Liver (tissue), 9 donors: ENCODE measurements around the gene CEP250. TPM values are rescaled to one million over a fixed set of nuclear protein-coding genes. Genes with fewer than 3 reads are reported as not detected.

ENCODE experiments used
- DNase-seq: peaks from one replicate; pipeline ENCODE4 v3.0.0-alpha.2; 2017; ENCODE audit warnings: low spot score
- H3K27ac ChIP-seq, 2 donors: one replicate each; pipeline ENCODE4 v1.7.0; 2013; ENCODE audit warnings: inconsistent platforms in 2 of 2, low read length in 2 of 2, control low read depth in 1 of 2, low read depth in 1 of 2, mild to moderate bottlenecking in 1 of 2
- H3K27me3 ChIP-seq, 4 donors: one replicate each; pipeline versions ENCODE4 v1.6.1 to v1.7.0; 2013; ENCODE audit warnings: low read length in 3 of 4, inconsistent platforms in 1 of 4, mild to moderate bottlenecking in 1 of 4, moderate library complexity in 1 of 4; ENCODE audit not compliant: control insufficient read depth in 4 of 4, insufficient read depth in 4 of 4
- H3K36me3 ChIP-seq, 4 donors: one replicate each; pipeline versions ENCODE4 v1.6.1 to v1.7.0; 2013; ENCODE audit warnings: low read length in 3 of 4, mild to moderate bottlenecking in 3 of 4, low read depth in 1 of 4, moderate library complexity in 1 of 4; ENCODE audit not compliant: control insufficient read depth in 4 of 4, insufficient read depth in 3 of 4
- H3K4me1 ChIP-seq, 4 donors: one replicate each; pipeline versions ENCODE4 v1.6.1 to v1.7.0; 2013; ENCODE audit warnings: low read length in 3 of 4, mild to moderate bottlenecking in 3 of 4, moderate library complexity in 1 of 4; ENCODE audit not compliant: control insufficient read depth in 4 of 4, insufficient read depth in 4 of 4
- H3K4me3 ChIP-seq, 3 donors: one replicate each; pipeline versions ENCODE4 v1.6.1 to v1.7.0; 2013; ENCODE audit warnings: low read length in 3 of 3, control low read depth in 1 of 3, low read depth in 1 of 3, mild to moderate bottlenecking in 1 of 3
- H3K9ac ChIP-seq, 2 donors: one replicate each; pipeline ENCODE4 v1.7.0; 2013; ENCODE audit warnings: low read length in 2 of 2, mild to moderate bottlenecking in 2 of 2, moderate library complexity in 2 of 2, control low read depth in 1 of 2, low read depth in 1 of 2
- H3K9me3 ChIP-seq, 4 donors: one replicate each; pipeline versions ENCODE4 v1.6.1 to v1.7.0; 2013; ENCODE audit warnings: low read length in 3 of 4; ENCODE audit not compliant: control insufficient read depth in 4 of 4
- ATF3 ChIP-seq: IDR thresholded peaks from 2 replicates; pipeline ENCODE4 v1.6.1; 2016; ENCODE audit warnings: antibody characterized with exemption
- CTCF ChIP-seq: fragments of 150-350 bp; IDR thresholded peaks from 2 replicates; pipeline ENCODE4 v1.5.1; 2017; ENCODE audit warnings: improper control_type of control experiment, low read depth, low read length; ENCODE audit not compliant: missing input control
- EGR1 ChIP-seq, 2 donors: IDR thresholded peaks; 2 replicates each; pipeline ENCODE4 v1.6.1; 2016 to 2018; ENCODE audit warnings: antibody characterized with exemption in 2 of 2, low read depth in 2 of 2
- FOXA1 ChIP-seq: IDR thresholded peaks from 2 replicates; pipeline ENCODE4 v1.6.1; 2016; ENCODE audit warnings: antibody characterized with exemption
- FOXA2 ChIP-seq: IDR thresholded peaks from 2 replicates; pipeline ENCODE4 v1.6.1; 2016; ENCODE audit warnings: antibody characterized with exemption
- GABPA ChIP-seq, 2 donors: IDR thresholded peaks in 1 of 2; conservative IDR thresholded peaks in 1 of 2; 2 replicates each; pipeline ENCODE4 v1.6.1; 2016; ENCODE audit warnings: antibody characterized with exemption in 2 of 2, mild to moderate bottlenecking in 1 of 2, moderate library complexity in 1 of 2
- HNF4A ChIP-seq, 2 donors: conservative IDR thresholded peaks; 2 replicates each; pipeline ENCODE4 v1.6.1; 2016; ENCODE audit warnings: antibody characterized with exemption in 2 of 2, mild to moderate bottlenecking in 2 of 2
- HNF4G ChIP-seq: IDR thresholded peaks from 2 replicates; pipeline ENCODE4 v1.6.1; 2016; ENCODE audit warnings: antibody characterized with exemption
- JUND ChIP-seq, 2 donors: IDR thresholded peaks; 2 replicates each; pipeline ENCODE4 v1.6.1; 2016; ENCODE audit warnings: antibody characterized with exemption in 2 of 2
- MAX ChIP-seq: IDR thresholded peaks from 2 replicates; pipeline ENCODE4 v1.6.1; 2016; ENCODE audit warnings: antibody characterized with exemption
- NR2F2 ChIP-seq: IDR thresholded peaks from 2 replicates; pipeline ENCODE4 v1.6.1; 2016; ENCODE audit warnings: antibody characterized with exemption
- REST ChIP-seq: IDR thresholded peaks from 2 replicates; pipeline ENCODE4 v1.6.1; 2016; ENCODE audit warnings: antibody characterized with exemption, mild to moderate bottlenecking
- RXRA ChIP-seq, 2 donors: IDR thresholded peaks; 2 replicates each; pipeline ENCODE4 v1.6.1; 2017 to 2018; ENCODE audit warnings: antibody characterized with exemption in 2 of 2, mild to moderate bottlenecking in 1 of 2
- SP1 ChIP-seq: IDR thresholded peaks from 2 replicates; pipeline ENCODE4 v1.6.1; 2018; ENCODE audit warnings: antibody characterized with exemption, mild to moderate bottlenecking
- TAF1 ChIP-seq: conservative IDR thresholded peaks from 2 replicates; pipeline ENCODE4 v1.6.1; 2016; ENCODE audit warnings: antibody characterized with exemption, mild to moderate bottlenecking
- YY1 ChIP-seq: IDR thresholded peaks from 2 replicates; pipeline ENCODE4 v1.6.1; 2016; ENCODE audit warnings: antibody characterized with exemption, mild to moderate bottlenecking
- ZBTB33 ChIP-seq: IDR thresholded peaks from 2 replicates; pipeline ENCODE4 v1.6.1; 2016; ENCODE audit warnings: antibody characterized with exemption
- WGBS: extraction: QIAGEN DNeasy Blood & Tissue Kit; methylation state at CpG from one replicate; pipeline ENCODE4 v1.1.7; 2013; 5-methylcytosine and 5-hydroxymethylcytosine counted together
- polyA plus RNA-seq, 2 donors: library from polyadenylated mRNA; stranded (reverse) in 1 of 2; unstranded in 1 of 2; fragments of 200-250 nt in 1 of 2; fragments of >200 nt in 1 of 2; fragmentation: Nextera tagmentation in 1 of 2; extraction: Ambion mirVana in 1 of 2; gene quantifications; one replicate each; pipeline versions ENCODE4 v1.2.1 to v1.2.3, GENCODE V29; 2013 to 2015
- total RNA-seq, 2 donors: library from RNA; depleted of rRNA; stranded (reverse); fragments of >200 nt; gene quantifications; one replicate each; pipeline ENCODE4 v1.2.3, GENCODE V29; 2014
- donor health status: healthy.
- donor health status: healthy.
- donor health status: healthy.
- donor health status: healthy.
- donor health status: healthy.

Gene CEP250
- total and polyA plus RNA-seq, 4 donors = 3.4 to 13.3 (median 8.3) TPM

GRCh38 chr20:35518955-35519354, 63.6 kb downstream of the CEP250 start:
- Histone ChIP-seq H3K27ac (no peak overlapping the region), H3K4me3 (no peak overlapping the region), H3K36me3 (peaks cover 0 to 2% (median 0%) of the 10 kb centered on the region in 4 donors), H3K9ac (no peak overlapping the region), H3K27me3 (no peaks in the 10 kb centered on the region), H3K4me1 (no peaks in the 10 kb centered on the region), H3K9me3 (no peaks in the 10 kb centered on the region)
- TF ChIP-seq RXRA (IDR thresholded peaks at IDR 0.05) = no peak
- no peak for TF ChIP-seq HNF4G
- TF ChIP-seq JUND (IDR thresholded peaks at IDR 0.05) = no peak
- no peak for TF ChIP-seq SP1
- no peak for TF ChIP-seq TAF1
- TF ChIP-seq HNF4A (conservative IDR thresholded peaks at IDR 0.05) = no peak
- TF ChIP-seq GABPA (IDR thresholded peaks at IDR 0.05 in 1 of 2, conservative IDR thresholded peaks at IDR 0.05 in 1 of 2) = no peak
- TF ChIP-seq ATF3 = no peak
- no peak for TF ChIP-seq YY1
- no peak for TF ChIP-seq CTCF
- TF ChIP-seq EGR1 (IDR thresholded peaks at IDR 0.05; ENCODE audit: low read depth in 2 of 2) = no peak
- TF ChIP-seq FOXA1 = no peak
- no peak for TF ChIP-seq REST
- no peak for TF ChIP-seq FOXA2
- TF ChIP-seq ZBTB33 = no peak
- no peak for TF ChIP-seq NR2F2
- TF ChIP-seq MAX = no peak
- 87% methylated on average over 9 of the region's 9 CpGs for WGBS
- DNase-seq = no peak
